Measurements from ENCODE around the gene ARL15.
A peak's percentile ranks its signal among the peaks of the same experiment; 100 is the strongest.

The ARL15 gene

DNA sequence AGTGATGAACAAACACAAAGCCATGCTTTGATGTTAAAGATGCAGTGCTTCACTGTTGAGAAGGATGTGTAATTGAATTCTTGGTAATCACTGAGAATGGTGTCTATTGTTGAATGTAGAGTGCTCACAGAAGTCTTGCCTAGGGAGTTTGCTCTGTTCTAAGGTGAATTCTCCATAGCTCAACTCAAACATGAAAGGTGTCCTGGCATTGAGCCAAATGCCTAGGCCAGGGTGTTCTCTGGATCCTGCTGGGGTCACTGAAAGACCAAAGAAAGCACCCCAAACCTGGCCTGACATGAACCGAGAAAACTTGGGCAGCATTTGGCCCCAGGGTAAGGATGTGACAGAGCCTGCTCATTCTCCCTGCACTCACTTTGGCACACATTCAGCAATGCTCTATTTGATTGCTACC lies 217.3 kb downstream of the ARL15 start:
- DNase-seq (ENCODE audit: low read depth), result no peak
- H3K4me3 ChIP-seq (ENCODE audit: low read depth, low read length), result no peak overlapping the region
- TF ChIP-seq POLR2A (IDR thresholded peaks at IDR 0.05; ENCODE audit: extremely low read depth, insufficient read length), result no peak
- TF ChIP-seq, protein P1, sequence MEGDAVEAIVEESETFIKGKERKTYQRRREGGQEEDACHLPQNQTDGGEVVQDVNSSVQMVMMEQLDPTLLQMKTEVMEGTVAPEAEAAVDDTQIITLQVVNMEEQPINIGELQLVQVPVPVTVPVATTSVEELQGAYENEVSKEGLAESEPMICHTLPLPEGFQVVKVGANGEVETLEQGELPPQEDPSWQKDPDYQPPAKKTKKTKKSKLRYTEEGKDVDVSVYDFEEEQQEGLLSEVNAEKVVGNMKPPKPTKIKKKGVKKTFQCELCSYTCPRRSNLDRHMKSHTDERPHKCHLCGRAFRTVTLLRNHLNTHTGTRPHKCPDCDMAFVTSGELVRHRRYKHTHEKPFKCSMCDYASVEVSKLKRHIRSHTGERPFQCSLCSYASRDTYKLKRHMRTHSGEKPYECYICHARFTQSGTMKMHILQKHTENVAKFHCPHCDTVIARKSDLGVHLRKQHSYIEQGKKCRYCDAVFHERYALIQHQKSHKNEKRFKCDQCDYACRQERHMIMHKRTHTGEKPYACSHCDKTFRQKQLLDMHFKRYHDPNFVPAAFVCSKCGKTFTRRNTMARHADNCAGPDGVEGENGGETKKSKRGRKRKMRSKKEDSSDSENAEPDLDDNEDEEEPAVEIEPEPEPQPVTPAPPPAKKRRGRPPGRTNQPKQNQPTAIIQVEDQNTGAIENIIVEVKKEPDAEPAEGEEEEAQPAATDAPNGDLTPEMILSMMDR (IDR thresholded peaks at IDR 0.05; ENCODE audit: low read depth, low read length), result no peak
- no peak for TF ChIP-seq MYC (IDR thresholded peaks at IDR 0.05; ENCODE audit: low read depth, low read length)
- TF ChIP-seq, protein P2, sequence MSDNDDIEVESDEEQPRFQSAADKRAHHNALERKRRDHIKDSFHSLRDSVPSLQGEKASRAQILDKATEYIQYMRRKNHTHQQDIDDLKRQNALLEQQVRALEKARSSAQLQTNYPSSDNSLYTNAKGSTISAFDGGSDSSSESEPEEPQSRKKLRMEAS (IDR thresholded peaks at IDR 0.05; ENCODE audit: low read depth, low read length), result no peak

DNA sequence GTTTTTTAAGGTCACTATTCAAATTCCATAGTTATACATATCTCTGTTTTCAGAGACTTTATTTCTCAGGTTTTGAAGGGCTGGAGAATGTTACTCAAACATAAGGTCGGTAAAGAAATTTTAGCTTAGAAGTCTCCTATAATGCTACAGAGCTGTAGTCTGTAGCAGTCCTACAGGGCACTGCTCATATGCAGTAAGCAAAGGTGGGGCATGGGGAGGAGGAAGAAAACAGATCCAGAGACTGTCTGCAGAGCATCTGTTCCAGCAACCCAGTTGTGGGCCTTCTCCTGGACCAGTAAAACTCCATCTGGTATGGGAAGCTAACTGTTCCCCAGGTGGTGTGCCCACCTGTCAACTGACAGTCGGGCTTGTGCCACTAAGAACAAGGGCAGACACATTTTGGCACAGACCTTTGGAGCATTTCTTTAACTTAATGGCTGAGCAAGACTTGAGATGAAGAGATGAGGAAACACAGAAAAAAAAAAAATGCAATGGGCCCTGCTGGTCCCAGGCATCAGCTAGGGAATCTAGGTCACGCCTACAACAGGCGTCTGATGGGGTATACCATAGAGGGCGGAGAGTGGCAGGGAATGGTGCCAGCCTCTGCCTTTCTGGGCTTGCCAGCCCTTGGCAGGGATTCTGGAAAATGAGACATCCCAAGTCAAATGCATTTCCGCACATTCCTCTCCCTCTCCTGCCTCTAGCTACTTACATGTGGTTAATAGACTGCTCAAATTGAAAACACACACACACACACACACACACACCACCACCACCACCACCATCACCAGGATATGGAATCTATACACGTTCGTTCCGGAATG lies 218.9 kb downstream of the ARL15 start:
- H3K4me3 ChIP-seq (ENCODE audit: low read depth, low read length), result no peak overlapping the region
- TF ChIP-seq, protein P2 (IDR thresholded peaks at IDR 0.05; ENCODE audit: low read depth, low read length), result no peak
- no peak for TF ChIP-seq MYC (IDR thresholded peaks at IDR 0.05; ENCODE audit: low read depth, low read length)
- TF ChIP-seq, protein P1 (IDR thresholded peaks at IDR 0.05; ENCODE audit: low read depth, low read length), result no peak
- TF ChIP-seq POLR2A (IDR thresholded peaks at IDR 0.05; ENCODE audit: extremely low read depth, insufficient read length), result no peak
- DNase-seq (ENCODE audit: low read depth), result no peak

DNA sequence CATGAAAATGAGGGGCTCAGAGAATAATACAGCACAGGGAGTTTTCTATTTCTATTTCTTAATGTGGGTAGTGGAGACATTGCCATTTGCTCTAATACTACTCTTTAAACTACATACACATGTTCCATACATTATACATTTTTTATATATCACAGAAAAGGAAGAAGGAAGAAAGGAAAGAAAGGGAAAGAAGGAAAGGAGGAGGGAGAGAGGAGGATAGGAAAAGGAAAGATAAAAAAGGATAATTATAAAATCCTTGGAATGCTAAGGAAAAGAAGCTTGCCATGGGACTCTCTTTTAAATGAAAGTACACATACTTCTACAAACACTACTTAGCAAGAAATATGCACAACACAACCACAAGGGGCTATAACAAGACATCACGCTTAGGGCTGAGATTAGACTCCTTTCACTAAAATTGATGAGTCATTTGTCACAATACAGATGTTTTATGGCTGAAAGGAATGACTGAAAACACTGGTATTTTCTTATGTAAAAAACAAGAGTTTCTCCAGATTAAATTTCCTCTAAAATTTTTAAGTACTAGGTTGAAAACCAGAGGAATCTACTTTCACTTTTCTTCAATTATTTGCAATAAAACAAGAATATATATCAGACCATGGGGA lies 219.8 kb downstream of the ARL15 start:
- H3K4me3 ChIP-seq (ENCODE audit: low read depth, low read length), result no peak overlapping the region
- TF ChIP-seq, protein P1 (IDR thresholded peaks at IDR 0.05; ENCODE audit: low read depth, low read length), result no peak
- TF ChIP-seq, protein P2 (IDR thresholded peaks at IDR 0.05; ENCODE audit: low read depth, low read length), result no peak
- no peak for TF ChIP-seq POLR2A (IDR thresholded peaks at IDR 0.05; ENCODE audit: extremely low read depth, insufficient read length)
- peak; percentile 13 for DNase-seq (ENCODE audit: low read depth)

DNA sequence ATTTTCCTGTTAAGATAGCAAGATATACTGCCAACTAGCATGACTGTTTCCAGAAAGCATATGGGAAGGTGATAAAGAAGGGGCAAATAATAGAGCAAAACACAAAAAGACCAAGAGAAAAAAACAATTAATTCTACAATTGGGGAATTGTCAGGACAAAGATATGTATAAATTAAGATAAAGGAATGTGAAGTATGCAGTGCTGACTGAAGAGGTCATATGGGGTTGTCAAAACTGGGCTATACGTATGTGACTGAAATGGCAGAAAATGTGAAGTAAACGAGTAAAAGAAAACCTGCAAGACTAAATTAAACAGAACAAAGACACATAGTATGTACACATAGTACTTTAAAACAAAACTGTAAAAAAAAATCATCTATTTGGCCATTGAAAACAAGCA lies 222.3 kb downstream of the ARL15 start:
- no peak overlapping the region for H3K4me3 ChIP-seq (ENCODE audit: low read depth, low read length)
- TF ChIP-seq, protein P2 (IDR thresholded peaks at IDR 0.05; ENCODE audit: low read depth, low read length), result no peak
- TF ChIP-seq MYC (IDR thresholded peaks at IDR 0.05; ENCODE audit: low read depth, low read length), result no peak
- TF ChIP-seq, protein P1 (IDR thresholded peaks at IDR 0.05; ENCODE audit: low read depth, low read length), result no peak
- no peak for TF ChIP-seq POLR2A (IDR thresholded peaks at IDR 0.05; ENCODE audit: extremely low read depth, insufficient read length)
- no peak for DNase-seq (ENCODE audit: low read depth)

DNA sequence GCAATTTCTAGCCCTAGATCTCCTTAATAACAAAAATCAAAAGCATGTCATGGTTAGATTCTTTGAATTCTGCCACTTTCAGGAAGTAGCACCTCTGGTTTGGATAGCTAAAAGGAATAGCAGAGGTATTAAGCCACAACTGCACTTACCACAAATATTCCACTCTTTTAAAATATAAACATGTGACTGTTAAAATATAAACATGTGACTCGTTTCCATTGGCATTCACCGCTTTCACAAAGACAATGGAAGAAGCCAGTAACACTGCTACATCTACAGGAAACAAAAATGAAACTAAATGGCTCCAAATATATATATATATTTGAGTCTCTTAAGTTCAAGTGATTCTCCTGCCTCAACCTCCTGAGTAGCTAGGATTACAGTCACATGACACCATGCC lies 222.9 kb downstream of the ARL15 start:
- TF ChIP-seq, protein P1 (IDR thresholded peaks at IDR 0.05; ENCODE audit: low read depth, low read length), result no peak
- TF ChIP-seq, protein P2 (IDR thresholded peaks at IDR 0.05; ENCODE audit: low read depth, low read length), result no peak
- TF ChIP-seq MYC (IDR thresholded peaks at IDR 0.05; ENCODE audit: low read depth, low read length) (no peak), POLR2A (IDR thresholded peaks at IDR 0.05; ENCODE audit: extremely low read depth, insufficient read length) (no peak)
- no peak for DNase-seq (ENCODE audit: low read depth)
- no peak overlapping the region for H3K4me3 ChIP-seq (ENCODE audit: low read depth, low read length)
